Heart right ventricle (tissue), 16 donors: Measurements from ENCODE around the gene FLNB. TPM values are rescaled to one million over a fixed set of nuclear protein-coding genes. Genes with fewer than 3 reads are reported as not detected.

Experiments
- ATAC-seq, 8 donors: fragments of 200-7000 bp; cut with Tn5 transposase; one replicate each; pipeline ENCODE4 v1.9.1; 2020; ENCODE audit warnings: mild to moderate bottlenecking in 8 of 8, moderate library complexity in 8 of 8, moderate number of reproducible peaks in 1 of 8
- DNase-seq, 2 donors: peaks; one replicate each; pipeline ENCODE4 v3.0.0-alpha.2; 2020
- H3K27ac ChIP-seq, 10 donors: fragments of 200-600 bp; sonication (generic) in 2 of 10; one replicate each; pipeline versions ENCODE4 v1.5.0 to v1.8.0; 2020 to 2022; ENCODE audit warnings: mild to moderate bottlenecking in 3 of 10
- H3K27me3 ChIP-seq, 7 donors: fragments of 200-600 bp; one replicate each; pipeline ENCODE4 v1.8.0; 2021 to 2022; ENCODE audit warnings: mild to moderate bottlenecking in 2 of 7
- H3K36me3 ChIP-seq, 9 donors: fragments of 200-600 bp; sonication (generic) in 1 of 9; one replicate each; pipeline versions ENCODE4 v1.5.0 to v1.8.0; 2020 to 2022; ENCODE audit warnings: mild to moderate bottlenecking in 2 of 9
- H3K4me1 ChIP-seq, 9 donors: fragments of 200-600 bp; sonication (generic) in 1 of 9; one replicate each; pipeline versions ENCODE4 v1.5.0 to v1.8.0; 2020 to 2022; ENCODE audit warnings: mild to moderate bottlenecking in 4 of 9
- H3K4me3 ChIP-seq, 10 donors: fragments of 200-600 bp; sonication (generic) in 2 of 10; one replicate each; pipeline versions ENCODE4 v1.5.0 to v1.8.0; 2020 to 2022; ENCODE audit warnings: mild to moderate bottlenecking in 7 of 10, moderate library complexity in 2 of 10
- H3K9me3 ChIP-seq, 11 donors: fragments of 200-600 bp in 10 of 11; sonication (generic) in 2 of 11; one replicate each; pipeline versions ENCODE4 v1.5.0 to v1.8.0; 2013 to 2022; ENCODE audit warnings: mild to moderate bottlenecking in 2 of 11, control low read depth in 1 of 11, moderate library complexity in 1 of 11
- CTCF ChIP-seq, 9 donors: fragments of 200-600 bp; sonication (generic) in 2 of 9; IDR thresholded peaks; one replicate each; pipeline versions ENCODE4 v1.5.0 to v1.8.0; 2021 to 2022; ENCODE audit warnings: antibody characterized with exemption in 9 of 9, mild to moderate bottlenecking in 5 of 9, moderate library complexity in 1 of 9
- WGBS, 2 donors: extraction: QIAGEN DNeasy Blood & Tissue Kit; methylation state at CpG; one replicate each; pipeline ENCODE4 v1.1.7; 2013; ENCODE audit warnings: inconsistent platforms in 1 of 2; 5-methylcytosine and 5-hydroxymethylcytosine counted together
- intact Hi-C, 10 donors: fragments of 100-400 bp; cut with DNase I; formaldehyde crosslinking; loops; one replicate each; pipeline versions ENCODE4 v1.11.1 to v1.14.2; 2022
- polyA plus RNA-seq, 2 donors: library from polyadenylated mRNA; stranded (reverse); fragments of 200-250 nt; gene quantifications; one replicate each; pipeline ENCODE4 v1.2.3, GENCODE V29; 2013
- total RNA-seq, 10 donors: library from RNA; stranded (reverse); fragmentation: NEBNext Ultra II Directional in 3 of 10; extraction: Animal tissue kit (Norgen Biotek cat#: 25700) in 3 of 10; gene quantifications; one replicate each; pipeline versions ENCODE4 v1.2.1 to v1.2.4, GENCODE V29; 2021 to 2023
- donor health status: Arrhythmogenic right ventricular cardiomyopathy.
- donor health status: ischemic (EF 13 %, LVEDD 7.1; RV severe dilation, severe dysfunction).
- donor health status: healthy with polysubstance abuse.
- donor health status: DM: no; HTN: yes; CAD: no.
- donor health status: DM: no; HTN: no; CAD: no.
- donor health status: ischemic (EF 25% LVEDD 6.9; RV normal size, moderate dysfunction).
- donor health status: ischemic (EF 25% LVEDD 5.7; RV mildly dilated, moderate dysfunction).
- donor health status: healthy.
- donor health status: DM: yes; HTN: yes; CAD: no.
- donor health status: Ischemic cardiomyopathy.
- donor health status: ischemic (EF 35%, LVEDD 5.7; RV mildly dilated, moderate dysfunction).
- donor health status: nonischemic (EF 11% LVEDD 7.7; RV severe dilation, severe dysfunction).
- donor health status: DM: yes; HTN: yes; CAD: no.
- donor health status: PGD.
- donor health status: ischemic (EF 29% LVEDD 5.4; RV normal size, mild dysfunction).
- donor health status: nonischemic (EF 23%, LVEDD 6.1; RV moderate dilation, normal function).

FLNB gene
- total and polyA plus RNA-seq, 12 donors: 27.4 to 65.3 (median 38.6) TPM

- H3K4me3 ChIP-seq: no peak overlapping the region
- H3K9me3 ChIP-seq: no peaks in the 10 kb centered on the region
- peaks cover 0 to 59% (median 29%) of the 10 kb centered on the region in 9 donors for H3K4me1 ChIP-seq
- 83 to 93% methylated on average over 2 of the region's 2 CpGs for WGBS, 2 donors
- ATAC-seq (no peak), DNase-seq (no peak)
- intact Hi-C loops: no loop called here
- H3K27me3 ChIP-seq: no peaks in the 10 kb centered on the region
- no peak overlapping the region for H3K27ac ChIP-seq
- TF ChIP-seq CTCF (IDR thresholded peaks at IDR 0.05): no peak
- no peaks in the 10 kb centered on the region for H3K36me3 ChIP-seq
Observed at GRCh38 chr3:58068122-58068809, 60.0 kb downstream of the FLNB start.

GRCh38 chr3:58071480-58071971, 63.3 kb downstream of the FLNB start:
- H3K27me3 ChIP-seq: no peaks in the 10 kb centered on the region
- no peak for ATAC-seq
- no peaks in the 10 kb centered on the region for H3K9me3 ChIP-seq
- DNase-seq: no peak
- H3K36me3 ChIP-seq: peaks cover 0 to 2% (median 0%) of the 10 kb centered on the region in 9 donors
- H3K4me3 ChIP-seq: no peak overlapping the region
- 69 to 80% methylated on average over 7 of the region's 7 CpGs for WGBS, 2 donors
- TF ChIP-seq CTCF (IDR thresholded peaks at IDR 0.05): no peak
- peaks cover 7 to 62% (median 34%) of the 10 kb centered on the region in 9 donors for H3K4me1 ChIP-seq
- intact Hi-C loops: no loop called here
- H3K27ac ChIP-seq: no peak overlapping the region

GRCh38 chr3:58072052-58072762, 64.0 kb downstream of the FLNB start:
- Histone ChIP-seq H3K4me3 (no peak overlapping the region), H3K9me3 (no peaks in the 10 kb centered on the region), H3K36me3 (peaks cover 0 to 8% (median 4%) of the 10 kb centered on the region in 9 donors), H3K27ac (no peak overlapping the region), H3K27me3 (no peaks in the 10 kb centered on the region), H3K4me1 (peaks cover 7 to 56% (median 34%) of the 10 kb centered on the region in 9 donors)
- no peak for ATAC-seq
- 91 to 92% methylated on average over 14 of the region's 14 CpGs for WGBS, 2 donors
- intact Hi-C loops: no loop called here
- no peak for DNase-seq
- TF ChIP-seq CTCF (IDR thresholded peaks at IDR 0.05): no peak

GRCh38 chr3:58072763-58073130, 64.5 kb downstream of the FLNB start:
- peaks cover 0 to 14% (median 7%) of the 10 kb centered on the region in 9 donors for H3K36me3 ChIP-seq
- ATAC-seq (no peak), DNase-seq (no peak)
- H3K27ac ChIP-seq: peak overlapping the region in 1 of 10 donors; percentile 8
- H3K27me3 ChIP-seq: no peaks in the 10 kb centered on the region
- no peak overlapping the region for H3K4me3 ChIP-seq
- intact Hi-C loops: no loop called here
- H3K4me1 ChIP-seq: peaks cover 7 to 52% (median 34%) of the 10 kb centered on the region in 9 donors
- no peaks in the 10 kb centered on the region for H3K9me3 ChIP-seq
- 80 to 87% methylated on average over 3 of the region's 3 CpGs for WGBS, 2 donors
- no peak for TF ChIP-seq CTCF (IDR thresholded peaks at IDR 0.05)
